ENCODE data around the gene PRKACA.

- TF ChIP-seq CTCF (IDR thresholded peaks at IDR 0.05; ENCODE audit: low read depth, low read length) (no peak), EZH2phosphoT487 (IDR thresholded peaks at IDR 0.05; ENCODE audit: low read depth) (no peak)
Measured at GRCh38 chr19:14120497-14120780, 2.9 kb upstream of the PRKACA start.
